ENCODE measurements around the gene FHIT. TPM values are rescaled to one million over a fixed set of nuclear protein-coding genes. Genes with fewer than 3 reads are reported as not detected.

FHIT gene
- total RNA-seq, 4 donors from 2014 or later = 4.4 to 10.6 (median 8.4) TPM

DNA sequence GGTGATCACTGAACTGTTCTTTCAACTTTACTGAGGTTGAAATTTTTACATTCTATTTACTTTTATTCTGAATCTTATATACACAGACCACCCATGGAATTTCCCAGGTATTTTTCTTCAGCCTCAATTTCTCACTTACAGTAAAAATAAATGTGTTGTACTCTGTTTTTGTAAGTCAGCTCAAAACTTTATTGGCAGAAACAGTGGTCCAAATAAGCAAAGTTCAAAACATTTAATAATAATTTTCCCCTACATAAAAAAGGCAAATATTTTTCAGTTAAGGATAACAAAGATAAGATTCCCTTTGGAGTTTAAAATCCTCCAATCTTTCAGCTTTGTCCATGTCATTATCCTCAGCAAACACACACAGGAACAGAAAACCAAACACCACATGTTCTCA lies 738.0 kb downstream of the FHIT start:
- TF ChIP-seq, protein P1, sequence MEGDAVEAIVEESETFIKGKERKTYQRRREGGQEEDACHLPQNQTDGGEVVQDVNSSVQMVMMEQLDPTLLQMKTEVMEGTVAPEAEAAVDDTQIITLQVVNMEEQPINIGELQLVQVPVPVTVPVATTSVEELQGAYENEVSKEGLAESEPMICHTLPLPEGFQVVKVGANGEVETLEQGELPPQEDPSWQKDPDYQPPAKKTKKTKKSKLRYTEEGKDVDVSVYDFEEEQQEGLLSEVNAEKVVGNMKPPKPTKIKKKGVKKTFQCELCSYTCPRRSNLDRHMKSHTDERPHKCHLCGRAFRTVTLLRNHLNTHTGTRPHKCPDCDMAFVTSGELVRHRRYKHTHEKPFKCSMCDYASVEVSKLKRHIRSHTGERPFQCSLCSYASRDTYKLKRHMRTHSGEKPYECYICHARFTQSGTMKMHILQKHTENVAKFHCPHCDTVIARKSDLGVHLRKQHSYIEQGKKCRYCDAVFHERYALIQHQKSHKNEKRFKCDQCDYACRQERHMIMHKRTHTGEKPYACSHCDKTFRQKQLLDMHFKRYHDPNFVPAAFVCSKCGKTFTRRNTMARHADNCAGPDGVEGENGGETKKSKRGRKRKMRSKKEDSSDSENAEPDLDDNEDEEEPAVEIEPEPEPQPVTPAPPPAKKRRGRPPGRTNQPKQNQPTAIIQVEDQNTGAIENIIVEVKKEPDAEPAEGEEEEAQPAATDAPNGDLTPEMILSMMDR (IDR thresholded peaks at IDR 0.05; ENCODE audit: low read depth) = no peak

DNA sequence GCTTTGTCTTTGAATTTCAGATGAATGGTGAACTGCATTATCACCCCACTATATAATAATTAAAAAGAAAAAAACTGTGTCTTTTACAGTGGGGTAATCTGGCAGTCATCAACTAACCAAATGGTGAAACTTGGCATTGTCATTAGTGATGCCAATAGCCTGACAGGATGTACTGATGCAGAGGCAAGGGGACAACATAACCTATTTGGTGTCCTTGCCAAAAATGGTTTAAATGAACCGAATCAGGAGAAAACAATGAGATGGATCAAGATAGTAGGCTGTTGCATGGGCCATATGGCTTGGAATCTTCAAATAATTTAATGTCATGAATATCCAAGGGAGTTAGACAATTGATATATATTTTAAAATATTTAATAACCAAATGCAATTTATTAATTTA lies 738.7 kb downstream of the FHIT start:
- TF ChIP-seq, protein P1 (IDR thresholded peaks at IDR 0.05; ENCODE audit: low read depth) = no peak

DNA sequence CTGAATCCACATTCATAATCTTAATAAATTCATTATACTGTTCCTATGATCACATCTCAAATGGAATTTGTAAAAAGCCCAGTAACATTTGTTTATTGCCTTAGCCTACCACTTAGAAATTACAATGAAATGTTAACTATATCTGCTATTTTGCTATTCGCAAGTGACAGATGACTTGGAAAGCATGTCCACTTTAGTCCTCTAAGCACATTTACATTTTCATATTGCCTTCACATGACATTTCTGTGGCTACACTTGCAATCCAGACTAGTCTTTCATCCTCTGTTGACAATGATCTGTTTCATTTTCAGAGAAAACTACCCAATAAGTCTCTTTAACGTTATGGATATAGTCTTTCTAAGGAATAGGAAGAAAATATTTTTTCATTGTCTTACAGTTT lies 741.8 kb downstream of the FHIT start:
- TF ChIP-seq, protein P1 (IDR thresholded peaks at IDR 0.05; ENCODE audit: low read depth) = no peak

DNA sequence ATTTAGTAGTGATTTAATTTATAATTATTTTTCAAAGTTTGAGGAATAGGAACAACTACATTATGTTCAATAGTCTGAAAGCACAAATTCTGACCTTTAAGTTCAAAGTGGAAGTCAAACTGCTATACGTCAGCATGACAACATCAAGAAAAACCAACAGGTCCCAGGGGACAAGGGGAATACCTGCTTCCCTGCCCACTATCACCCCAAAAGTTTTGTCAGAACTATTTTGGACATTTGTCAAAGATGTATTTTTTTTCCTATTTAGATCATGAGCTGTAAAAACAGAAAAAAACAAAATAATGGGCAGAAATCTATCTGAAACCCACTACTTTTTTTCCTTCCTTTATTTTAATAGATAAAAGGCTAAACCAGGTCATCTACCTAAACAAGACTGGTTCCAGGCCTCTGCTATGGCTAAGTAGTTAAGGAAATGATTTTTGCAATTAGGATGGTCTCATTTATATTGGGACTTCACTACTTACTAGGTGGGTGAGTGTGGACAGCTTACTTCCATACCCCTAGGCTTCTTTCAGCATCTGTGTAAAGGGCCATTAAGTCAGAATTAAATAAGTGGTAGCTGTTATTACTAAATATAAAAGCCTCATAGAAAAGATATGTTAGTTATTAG lies 746.3 kb downstream of the FHIT start:
- TF ChIP-seq, protein P1 (IDR thresholded peaks at IDR 0.05; ENCODE audit: low read depth) = no peak

DNA sequence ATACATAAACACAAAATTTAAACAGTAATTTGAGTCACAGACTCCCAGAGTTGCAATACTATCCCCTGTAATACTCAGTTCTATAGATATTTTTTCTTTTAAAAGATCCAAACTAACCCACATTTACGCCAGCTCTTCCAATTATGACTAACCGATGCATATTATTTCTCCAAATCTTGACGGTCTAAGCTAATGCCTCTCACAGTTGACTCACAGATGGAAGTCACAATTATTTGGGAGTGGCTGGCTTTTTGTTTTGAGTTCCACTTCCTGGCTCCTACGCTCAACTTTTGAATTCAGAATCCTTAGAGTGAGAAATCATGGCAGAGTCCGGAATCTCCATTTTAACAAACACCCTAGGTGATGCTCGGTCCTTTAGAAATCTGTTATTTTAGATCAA lies 749.9 kb downstream of the FHIT start:
- TF ChIP-seq, protein P1 (IDR thresholded peaks at IDR 0.05; ENCODE audit: low read depth) = no peak

DNA sequence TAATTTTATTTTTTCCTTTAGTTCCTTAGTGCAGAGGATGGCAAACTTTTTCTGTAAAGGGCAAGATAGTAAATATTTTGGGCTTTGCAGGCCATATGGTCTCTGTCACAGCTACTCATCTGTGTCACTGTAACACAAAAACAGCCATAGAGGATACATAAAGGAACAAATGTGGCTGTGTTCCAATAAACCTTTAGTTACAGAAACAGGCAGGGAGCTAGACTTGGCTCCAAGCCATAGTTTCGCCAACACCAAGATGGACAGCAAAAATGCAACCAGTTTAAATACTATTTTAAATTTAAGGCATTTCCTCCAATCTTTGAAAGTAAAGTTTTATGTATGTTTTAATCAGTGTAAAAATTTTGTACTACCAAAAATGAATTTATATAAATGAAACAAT lies 753.4 kb downstream of the FHIT start:
- TF ChIP-seq, protein P1 (IDR thresholded peaks at IDR 0.05; ENCODE audit: low read depth) = no peak

DNA sequence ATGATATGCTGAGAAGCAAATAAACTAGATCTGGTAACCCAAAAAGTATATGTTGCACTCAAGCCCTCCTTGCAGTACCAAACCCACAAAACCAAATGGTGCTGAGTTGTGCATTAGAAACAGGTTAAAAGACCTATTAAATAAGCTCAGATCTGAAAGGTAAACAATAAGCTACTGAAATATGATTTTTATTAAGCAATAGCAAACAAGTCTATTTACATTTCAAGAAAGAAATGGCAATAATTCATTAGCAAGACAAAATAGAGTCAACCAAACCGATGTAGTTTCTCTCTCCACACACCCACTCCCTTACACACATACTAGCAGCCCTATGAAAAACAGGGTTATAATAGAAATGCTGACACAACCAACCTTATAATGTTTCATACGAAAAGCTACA lies 760.3 kb downstream of the FHIT start:
- TF ChIP-seq, protein P1 (IDR thresholded peaks at IDR 0.05; ENCODE audit: low read depth) = no peak

Measured in subcutaneous adipose tissue (tissue), 4 donors.